HG02970 (cell line): Measurements from ENCODE around the gene PLA2G4F.

Source experiments
- ATAC-seq: cut with Tn5 transposase; IDR thresholded peaks from one replicate; pipeline ENCODE4 v1.9.1; 2021; ENCODE audit warnings: mild to moderate bottlenecking, moderate library complexity, moderate number of reproducible peaks; ENCODE audit not compliant: unreplicated experiment, low FRiP score

PLA2G4F gene

GRCh38 chr15:42134617-42135245, 21.7 kb downstream of the PLA2G4F start:
- ATAC-seq, result no peak

GRCh38 chr15:42133886-42134502, 22.4 kb downstream of the PLA2G4F start:
- ATAC-seq, result no peak

GRCh38 chr15:42133356-42133755, 23.1 kb downstream of the PLA2G4F start:
- no peak for ATAC-seq

- ATAC-seq, result no peak
These were observed 24.3 kb downstream of the PLA2G4F start for GRCh38 chr15:42131826-42132806.

GRCh38 chr15:42131006-42131405, 25.4 kb downstream of the PLA2G4F start:
- no peak for ATAC-seq

GRCh38 chr15:42130246-42130986, 26.0 kb downstream of the PLA2G4F start:
- no peak for ATAC-seq

- no peak for ATAC-seq
These were observed 27.1 kb downstream of the PLA2G4F start for GRCh38 chr15:42129364-42129763.

- no peak for ATAC-seq
These were observed 28.0 kb downstream of the PLA2G4F start for GRCh38 chr15:42128476-42128875.

GRCh38 chr15:42123546-42123945, 32.9 kb downstream of the PLA2G4F start:
- ATAC-seq, result no peak

- ATAC-seq, result no peak
These were observed 34.8 kb downstream of the PLA2G4F start for GRCh38 chr15:42121682-42122081.

GRCh38 chr15:42121021-42121420, 35.4 kb downstream of the PLA2G4F start:
- ATAC-seq, result no peak

GRCh38 chr15:42120285-42120684, 36.2 kb downstream of the PLA2G4F start:
- no peak for ATAC-seq

- ATAC-seq, result no peak
These were observed 37.0 kb downstream of the PLA2G4F start for GRCh38 chr15:42119446-42119760.

- ATAC-seq, result no peak
These were observed 37.6 kb downstream of the PLA2G4F start for GRCh38 chr15:42118650-42119445.

GRCh38 chr15:42111924-42112323, 44.5 kb downstream of the PLA2G4F start:
- ATAC-seq, result no peak

- ATAC-seq, result no peak
These were observed 46.1 kb downstream of the PLA2G4F start for GRCh38 chr15:42110367-42110766.

GRCh38 chr15:42108806-42109205, 47.6 kb downstream of the PLA2G4F start:
- no peak for ATAC-seq

GRCh38 chr15:42108189-42108588, 48.2 kb downstream of the PLA2G4F start:
- no peak for ATAC-seq

GRCh38 chr15:42107473-42107872, 49.0 kb downstream of the PLA2G4F start:
- no peak for ATAC-seq

- ATAC-seq, result no peak
These were observed 50.1 kb downstream of the PLA2G4F start for GRCh38 chr15:42106288-42106687.
